Activated CD8-positive, alpha-beta memory T cell treated with anti-CD3 and anti-CD28 coated beads for 24 hours (primary cell): ENCODE results near the gene ZNF23.

ENCODE experiments used
- DNase-seq: peaks from one replicate; pipeline ENCODE4 v3.0.0-alpha.2; 2020

Gene ZNF23

DNA sequence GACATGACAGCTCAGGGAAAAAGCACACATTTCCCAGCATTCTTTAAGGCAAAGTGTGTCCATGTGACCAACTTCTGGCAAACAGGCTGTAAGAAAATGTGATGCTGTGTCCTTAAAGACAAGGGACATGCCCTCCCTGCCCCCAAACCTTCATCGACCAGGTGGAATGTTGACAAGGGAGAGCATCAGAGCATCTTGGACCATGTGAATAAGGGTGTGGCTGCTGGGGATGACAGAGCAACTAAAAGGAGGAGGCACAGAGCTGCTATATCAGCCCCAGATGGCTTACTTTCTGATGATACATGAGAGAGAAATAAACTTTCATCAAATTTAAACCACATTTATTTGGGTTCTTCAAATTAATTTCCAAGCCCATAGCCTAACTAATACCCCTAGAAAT is 2.2 kb upstream of the ZNF23 start:
- DNase-seq: no peak

DNA sequence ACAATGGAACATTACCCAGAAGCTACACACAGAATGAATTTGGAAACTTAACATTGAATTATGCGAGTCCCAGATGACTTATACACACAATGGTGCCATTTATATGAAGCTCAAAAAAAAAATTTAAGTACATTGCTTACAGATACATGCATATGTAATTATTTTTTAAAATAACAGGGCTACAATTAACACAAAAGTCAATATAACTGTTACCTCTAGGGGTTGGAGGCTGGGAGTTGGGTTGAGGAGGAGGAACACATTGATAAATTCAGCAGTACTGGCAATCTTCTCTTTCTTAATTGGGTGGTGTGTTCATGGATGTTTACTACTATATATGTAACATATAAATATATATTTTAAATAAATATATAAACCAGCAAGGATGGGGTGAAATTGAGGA is 1.1 kb downstream of the ZNF23 start:
- no peak for DNase-seq

DNA sequence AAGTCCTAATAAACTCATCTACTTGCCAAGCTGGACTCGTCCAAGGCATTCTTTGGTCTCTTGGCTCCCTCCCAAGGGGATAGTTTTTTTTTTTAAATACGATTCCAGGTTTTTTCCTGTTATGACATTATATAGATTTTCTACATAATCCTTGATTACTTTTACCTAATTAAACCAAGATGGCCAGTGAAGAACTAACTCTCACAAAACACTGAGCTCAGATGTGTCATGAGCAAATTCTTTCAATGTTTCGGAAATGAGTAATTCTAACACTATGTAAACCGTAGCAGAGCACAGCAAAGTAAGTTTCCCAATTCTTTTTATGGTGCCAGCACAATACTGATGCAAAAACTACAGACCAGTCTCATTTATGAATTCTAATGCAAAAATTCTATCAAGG is 1.8 kb downstream of the ZNF23 start:
- no peak for DNase-seq

DNA sequence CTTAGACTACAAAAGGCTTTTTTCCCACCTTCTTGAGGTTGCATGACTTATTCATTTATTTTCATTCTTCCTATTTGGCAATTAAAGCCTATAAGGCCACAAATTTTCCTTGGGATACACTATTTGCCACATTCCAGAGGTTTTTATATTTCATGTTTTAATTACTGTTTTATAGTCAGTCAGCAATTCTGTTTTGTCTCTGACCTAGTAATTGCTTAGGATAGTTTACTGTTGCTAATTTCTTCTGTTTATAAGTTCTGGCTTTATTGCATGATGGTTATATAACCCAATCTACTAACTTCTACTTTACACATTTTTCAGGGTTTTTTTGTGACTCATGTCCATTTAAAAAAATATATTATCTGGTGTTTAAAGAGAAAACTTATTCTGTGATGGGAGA is 2.5 kb downstream of the ZNF23 start:
- no peak for DNase-seq

DNA sequence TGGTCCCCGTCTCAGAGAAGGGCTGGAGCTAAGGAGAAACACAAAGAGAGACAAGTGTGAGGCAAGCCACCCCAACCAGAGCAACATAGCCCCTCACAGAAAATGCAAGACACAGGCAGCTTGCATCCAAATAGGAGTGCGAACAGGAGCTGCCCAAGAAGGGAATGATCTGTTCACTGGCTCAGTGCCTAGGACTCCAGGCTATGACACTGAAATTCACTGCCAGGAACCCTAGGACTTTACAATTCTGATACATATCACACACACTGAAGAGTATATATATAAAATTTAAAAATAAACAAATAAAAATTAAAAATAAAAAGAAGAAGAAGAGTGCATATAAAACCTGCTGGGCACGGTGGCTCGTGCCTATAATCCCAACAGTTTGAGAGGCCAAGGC is 5.2 kb downstream of the ZNF23 start:
- DNase-seq: no peak

- no peak for DNase-seq
Measured at GRCh38 chr16:71453036-71453435, 9.0 kb downstream of the ZNF23 start.

DNA sequence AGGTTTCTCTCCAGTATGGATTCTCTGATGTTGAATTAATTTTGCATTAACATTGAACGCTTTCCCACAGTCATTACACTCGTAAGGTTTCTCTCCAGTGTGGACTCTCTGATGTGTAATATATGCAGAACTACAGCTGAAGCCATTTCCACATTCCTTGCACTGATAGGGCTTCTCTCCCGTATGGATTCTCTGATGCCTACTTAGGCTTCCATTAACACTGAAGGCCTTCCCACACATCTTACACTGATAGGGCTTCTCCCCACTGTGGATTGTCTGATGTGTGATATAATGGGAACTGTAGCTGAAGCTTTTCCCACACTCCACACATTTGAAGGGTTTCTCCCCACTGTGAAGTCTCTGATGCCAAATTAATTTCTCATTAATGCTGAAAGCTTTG is 13.0 kb downstream of the ZNF23 start:
- DNase-seq: no peak

- no peak for DNase-seq
Measured at GRCh38 chr16:71448274-71448866, 13.7 kb downstream of the ZNF23 start.

DNA sequence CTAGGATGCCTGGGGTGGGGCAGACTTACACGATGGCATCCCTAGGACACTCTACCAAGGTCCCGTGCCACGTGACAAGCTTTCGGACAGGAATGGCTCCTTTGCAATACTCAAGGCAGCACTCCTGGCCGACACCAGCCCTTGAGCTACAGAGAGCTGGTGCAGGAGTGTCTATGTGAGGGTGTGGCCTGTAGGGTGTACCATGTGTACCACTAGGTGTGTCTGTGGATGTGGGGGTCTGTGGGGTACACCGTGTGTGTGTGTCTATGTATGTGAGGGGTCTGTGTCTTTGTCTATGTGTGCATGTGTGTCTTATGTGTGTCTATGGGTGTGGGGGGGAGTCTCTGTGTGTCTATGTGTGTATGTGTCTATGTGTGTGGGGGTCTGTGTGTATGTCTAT is 18.3 kb downstream of the ZNF23 start:
- DNase-seq: no peak

DNA sequence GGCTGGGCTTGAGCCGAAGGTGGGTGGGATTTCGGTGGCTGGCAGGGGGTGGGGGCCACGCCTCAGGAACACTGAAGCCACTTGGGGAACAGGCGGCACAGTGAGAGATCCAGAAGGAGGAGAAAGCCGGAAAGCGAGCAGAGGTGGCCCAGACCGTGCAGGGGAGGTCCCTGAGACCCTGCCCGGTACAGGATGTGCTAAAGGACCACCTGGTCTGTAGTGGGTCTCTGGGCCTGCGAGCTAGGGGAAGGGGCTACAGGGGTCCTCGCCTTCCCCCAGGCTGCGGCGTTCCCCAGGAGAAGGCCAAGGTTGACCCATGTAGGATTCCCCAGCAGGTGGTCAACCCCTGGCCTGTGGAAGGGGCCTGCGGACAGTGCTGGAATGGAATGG is 20.0 kb downstream of the ZNF23 start, which contains the start of gene TLE7:
TLE7 (minus strand) TSS at position 4 of the 390 bp plus-strand sequence. CDS start 8,730 bp downstream, outside the sequence.
- DNase-seq: no peak

- peak; percentile 68 for DNase-seq
Measured at GRCh38 chr16:71441348-71442050, 20.5 kb downstream of the ZNF23 start.

DNA sequence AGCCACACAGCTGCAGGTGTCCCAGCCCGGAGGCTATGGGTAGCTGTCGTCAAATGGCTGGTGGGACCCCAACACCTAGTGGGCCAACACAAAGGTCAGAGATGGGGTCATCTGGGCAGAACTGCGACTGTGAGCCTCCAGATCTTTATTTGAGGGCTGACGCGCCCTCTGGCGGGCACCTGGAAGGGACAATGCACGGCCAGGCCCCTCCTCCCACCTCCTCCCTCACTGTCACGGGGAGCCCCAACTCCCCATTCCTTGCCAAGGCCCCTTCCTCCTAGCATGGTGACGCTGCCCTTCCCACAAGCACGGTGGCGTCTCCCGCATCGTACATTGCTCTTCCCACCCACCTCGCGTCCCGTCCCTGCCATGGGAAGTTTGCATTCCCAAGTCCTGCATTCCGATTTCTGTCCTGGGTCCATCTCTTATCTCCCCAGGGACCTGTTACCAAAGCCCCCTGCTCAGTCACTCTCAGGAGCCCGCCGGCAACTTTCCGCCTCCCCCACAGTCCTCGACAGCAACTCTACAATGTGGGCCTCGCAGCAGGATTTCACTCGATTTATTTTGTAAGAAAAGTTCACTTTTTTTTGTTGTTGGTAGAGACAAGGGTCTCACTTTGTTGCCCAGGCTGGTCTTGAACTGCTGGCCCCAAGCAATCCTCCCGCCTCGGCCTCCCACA is 21.2 kb downstream of the ZNF23 start:
- DNase-seq: no peak

DNA sequence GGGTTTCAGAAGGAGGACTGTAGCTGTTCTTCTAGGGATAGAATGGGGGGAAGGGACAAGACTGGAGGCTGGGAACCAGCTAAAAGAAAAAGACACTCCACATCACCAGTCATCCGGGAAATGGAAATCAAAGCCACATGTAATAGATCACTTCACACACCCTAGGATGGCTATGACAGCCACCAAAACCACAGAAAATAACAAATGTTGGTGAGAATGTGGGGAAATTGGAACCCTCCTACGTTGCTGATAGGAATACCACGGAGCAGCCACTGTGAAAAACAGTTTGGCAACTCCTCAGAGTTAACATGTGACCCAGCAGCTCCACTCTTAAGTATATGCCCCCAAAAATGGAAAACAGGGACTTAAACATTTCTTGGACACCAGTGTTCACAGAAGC is 22.5 kb downstream of the ZNF23 start:
- DNase-seq: no peak

DNA sequence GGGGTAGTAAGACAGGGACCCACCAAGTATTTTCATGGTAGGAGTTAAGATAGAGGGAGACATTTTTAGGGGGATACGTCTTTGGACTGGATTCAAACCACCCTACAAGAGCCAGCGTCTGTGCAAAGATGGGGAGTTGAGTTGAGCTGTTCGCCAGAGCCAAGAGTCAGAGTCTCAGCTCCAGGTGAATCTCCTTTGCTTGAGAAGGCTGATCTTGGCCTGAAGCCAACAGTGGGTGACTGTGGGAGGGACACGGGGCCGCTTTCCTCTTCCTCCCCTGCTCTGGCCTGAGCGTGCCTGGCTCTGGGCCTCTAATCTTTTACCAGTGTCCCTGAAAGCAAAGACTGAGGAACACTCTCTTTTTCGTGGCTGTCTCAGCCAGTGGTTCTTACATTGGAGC is 25.6 kb downstream of the ZNF23 start:
- no peak for DNase-seq

DNA sequence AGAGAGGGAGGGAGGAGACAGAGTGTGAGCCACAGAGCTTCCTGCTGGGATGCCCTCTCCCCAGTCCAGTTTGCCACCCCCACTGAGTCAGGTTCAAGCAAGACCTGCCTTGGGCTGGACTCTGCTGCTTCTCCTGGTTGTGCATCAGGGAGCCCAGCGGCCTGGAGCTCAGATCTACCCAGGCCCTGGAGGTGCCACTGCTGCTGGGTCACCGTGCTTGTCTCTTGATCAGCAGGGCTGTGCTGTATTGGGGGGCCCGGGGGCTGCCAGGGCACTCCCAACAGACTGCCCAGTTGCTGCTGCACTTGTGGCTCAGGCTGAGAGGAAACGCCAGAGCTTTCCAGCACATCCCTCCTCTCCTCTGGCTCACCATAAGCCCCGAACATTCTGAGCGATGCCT is 29.1 kb downstream of the ZNF23 start:
- no peak for DNase-seq

DNA sequence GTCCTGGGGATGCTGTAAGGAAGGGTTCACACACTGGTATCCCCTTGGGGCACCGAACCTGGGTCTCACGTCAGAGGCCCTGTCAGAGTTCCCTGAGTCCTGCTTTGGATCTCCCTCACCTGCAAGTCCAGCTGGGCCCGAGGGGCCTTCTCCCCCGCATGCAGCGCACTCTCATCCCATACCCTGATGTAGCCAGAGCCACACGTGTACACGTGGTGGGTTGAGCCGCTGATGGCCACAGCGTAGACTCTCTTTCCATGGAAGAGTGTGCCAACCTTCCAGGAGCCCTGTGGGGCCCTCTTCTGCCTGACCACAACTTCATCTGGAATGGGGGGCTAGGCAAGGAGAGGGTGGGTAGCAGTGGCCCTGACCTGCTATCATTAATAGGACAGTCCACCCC is 30.1 kb downstream of the ZNF23 start:
- DNase-seq: no peak

GRCh38 chr16:71431176-71431575 is 30.9 kb downstream of the ZNF23 start:
- no peak for DNase-seq

GRCh38 chr16:71430744-71431143 is 31.3 kb downstream of the ZNF23 start:
- no peak for DNase-seq

DNA sequence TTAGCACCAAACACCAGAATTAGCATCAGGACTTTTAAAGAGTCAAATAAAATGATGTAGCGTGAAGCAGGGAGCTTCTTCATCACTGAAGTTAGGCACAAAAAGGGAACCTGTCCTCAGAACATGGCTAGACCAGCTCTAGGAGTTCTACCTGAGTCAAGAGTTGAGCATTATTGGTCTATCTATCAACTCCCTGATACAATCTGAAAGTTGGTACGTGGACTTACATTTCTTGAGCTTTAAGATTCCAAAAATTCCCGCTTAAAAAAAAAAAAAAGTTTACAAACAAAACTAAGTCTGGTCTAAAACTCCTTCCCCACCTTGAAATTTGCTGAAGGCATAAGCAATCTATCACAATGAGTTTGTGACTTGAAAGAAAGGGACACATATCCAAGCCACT is 32.5 kb downstream of the ZNF23 start:
- no peak for DNase-seq

DNA sequence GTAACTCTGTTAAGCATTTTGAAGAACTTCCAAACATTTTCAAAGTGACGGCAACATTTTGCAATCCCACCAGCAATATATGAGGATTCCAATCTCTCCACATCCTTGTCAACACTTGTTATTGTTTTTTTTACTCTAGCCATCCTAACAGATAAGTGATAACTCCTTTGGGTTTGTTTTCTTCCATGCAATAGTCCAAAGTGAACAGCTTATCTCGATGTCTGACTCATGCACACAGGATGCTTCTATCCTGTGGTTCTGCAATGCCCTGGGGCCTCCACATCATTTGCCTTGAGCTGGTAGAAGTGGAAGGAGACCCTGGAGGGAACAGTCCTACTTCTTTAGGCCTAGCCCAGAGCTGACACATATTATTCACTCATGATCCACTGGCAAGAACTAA is 33.2 kb downstream of the ZNF23 start:
- no peak for DNase-seq

DNA sequence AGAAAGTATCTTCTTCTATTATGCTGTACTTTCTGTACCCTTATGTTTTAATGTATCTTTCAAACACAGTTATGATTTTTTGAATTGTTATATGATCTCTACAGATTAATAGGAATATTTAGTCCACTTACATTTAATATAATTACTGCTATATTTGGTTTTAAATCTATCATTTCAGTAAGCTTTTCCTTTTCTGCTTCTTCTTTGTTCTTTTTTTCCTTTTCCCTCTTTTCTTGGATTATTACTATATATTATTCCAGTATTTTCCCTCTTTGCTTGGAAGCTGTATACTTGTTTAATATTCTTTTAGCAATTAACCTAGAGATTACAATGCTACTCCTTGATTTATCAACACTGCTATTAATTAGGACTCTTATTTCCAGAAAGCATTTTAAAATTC is 33.7 kb downstream of the ZNF23 start:
- no peak for DNase-seq

DNA sequence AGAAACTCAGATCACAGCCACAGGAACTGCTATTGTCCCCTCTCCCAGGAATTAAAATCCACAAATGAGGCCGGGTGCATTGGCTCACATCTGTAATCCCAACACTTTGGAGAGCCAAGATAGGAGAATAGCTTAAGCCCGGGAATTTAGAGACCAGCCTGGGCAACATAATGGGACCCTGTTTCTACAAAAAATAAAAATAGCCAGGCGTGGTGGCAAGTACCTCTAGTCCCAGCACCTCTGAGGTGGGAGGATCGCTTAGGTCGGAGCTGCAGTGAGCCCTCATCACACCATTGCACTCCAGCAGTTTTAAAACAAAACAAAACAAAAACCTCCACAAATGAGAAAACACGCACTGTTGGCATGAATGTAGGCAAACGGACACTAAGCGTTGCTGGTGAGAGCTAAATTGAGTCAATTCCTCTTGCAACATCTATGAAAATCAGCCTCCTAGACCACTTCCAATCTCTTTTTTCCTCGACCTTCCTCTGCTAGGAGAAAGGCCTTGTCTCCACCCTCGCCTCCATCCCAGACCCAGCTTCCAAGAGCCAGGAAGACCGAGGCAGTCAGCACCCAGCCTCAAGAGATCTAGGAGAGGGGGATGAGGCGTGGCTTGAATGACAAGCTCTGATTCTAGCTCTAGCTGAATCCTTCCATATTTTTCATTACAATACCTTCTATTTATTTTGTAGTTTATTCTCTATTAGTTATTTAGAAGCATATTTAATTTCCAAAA is 35.0 kb downstream of the ZNF23 start:
- DNase-seq: no peak

DNA sequence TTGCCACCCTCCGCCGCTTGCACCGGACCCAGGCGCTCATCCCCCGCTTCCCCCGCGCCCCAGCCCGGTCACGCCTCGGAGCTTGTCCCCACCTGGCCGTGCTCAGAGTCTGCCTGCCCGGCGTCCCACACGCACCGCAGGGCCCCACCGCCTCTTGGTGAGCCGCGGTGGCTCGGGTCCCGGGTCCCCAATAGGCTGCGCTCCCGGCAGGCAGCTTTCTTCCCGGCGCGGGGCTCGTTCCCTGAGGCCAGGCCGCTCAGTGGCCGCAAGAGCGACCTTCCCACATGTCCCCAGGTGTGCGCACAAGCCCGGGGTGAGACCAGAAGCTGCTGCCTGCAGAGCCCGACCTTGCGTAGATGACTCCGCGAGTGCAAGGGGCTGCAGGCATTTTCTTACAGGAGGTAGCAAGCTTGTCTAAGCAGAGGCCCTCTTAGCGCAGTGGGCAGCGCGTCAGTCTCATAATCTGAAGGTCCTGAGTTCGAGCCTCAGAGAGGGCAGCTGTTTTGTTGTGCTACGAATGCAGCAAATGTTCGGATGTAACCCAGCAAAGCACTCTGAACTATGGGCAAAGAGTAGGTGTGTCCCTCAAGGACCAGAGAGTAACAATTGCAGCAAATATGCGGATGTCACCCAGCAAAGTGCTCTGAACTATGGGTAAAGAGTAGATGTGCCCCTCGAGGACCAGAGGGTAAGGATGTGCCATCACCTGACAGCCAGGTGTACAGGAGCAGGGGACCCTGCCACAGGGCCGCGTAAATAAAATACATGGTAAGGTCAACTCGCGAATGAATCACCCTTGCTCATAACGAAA is 35.8 kb downstream of the ZNF23 start:
- DNase-seq: peak; percentile 81
